Naive B cell (primary cell): Measurements from ENCODE around the gene ASTN2. TPM values are rescaled to one million over a fixed set of nuclear protein-coding genes. Genes with fewer than 3 reads are reported as not detected.
"Not testable (repeated sequence)": the region's sequence is repeated elsewhere in the genome, so short reads cannot be mapped to it uniquely, and the experiment has no call there.

Experiments
- ATAC-seq, 2 donors: fragments of 150-1000 bp; cut with Tn5 transposase; 2 replicates each; pipeline ENCODE4 v1.10.0; 2021; ENCODE audit warnings: low read depth in 2 of 2, mild to moderate bottlenecking in 2 of 2, moderate library complexity in 2 of 2
- DNase-seq: peaks from one replicate; pipeline ENCODE4 v3.0.0; 2022
- H3K27ac Mint-ChIP-seq, 6 donors: one replicate each; pipeline ENCODE4 v1.8.0; 2020 to 2022; ENCODE audit warnings: mild to moderate bottlenecking in 6 of 6, mixed read lengths in 6 of 6, moderate library complexity in 5 of 6, inconsistent platforms in 2 of 6
- H3K27me3 Mint-ChIP-seq, 3 donors: one replicate each; pipeline ENCODE4 v1.8.0; 2021 to 2022; ENCODE audit warnings: mixed read lengths in 3 of 3, mild to moderate bottlenecking in 1 of 3
- H3K36me3 Mint-ChIP-seq, 2 donors: one replicate each; pipeline ENCODE4 v1.8.0; 2020 to 2022; ENCODE audit warnings: mixed read lengths in 2 of 2, inconsistent platforms in 1 of 2, mild to moderate bottlenecking in 1 of 2
- H3K4me1 Mint-ChIP-seq, 3 donors: one replicate each; pipeline ENCODE4 v1.8.0; 2020 to 2022; ENCODE audit warnings: mixed read lengths in 3 of 3, inconsistent platforms in 1 of 3, mild to moderate bottlenecking in 1 of 3, moderate library complexity in 1 of 3
- H3K4me3 Mint-ChIP-seq, 8 donors: one replicate each; pipeline ENCODE4 v1.8.0; 2020 to 2022; ENCODE audit warnings: mild to moderate bottlenecking in 8 of 8, mixed read lengths in 8 of 8, moderate library complexity in 8 of 8, inconsistent platforms in 2 of 8
- H3K9me3 Mint-ChIP-seq, 7 donors: one replicate each; pipeline ENCODE4 v1.8.0; 2020 to 2022; ENCODE audit warnings: mixed read lengths in 7 of 7, mild to moderate bottlenecking in 5 of 7, inconsistent platforms in 2 of 7, moderate library complexity in 1 of 7
- polyA plus RNA-seq, 6 donors: library from polyadenylated mRNA; unstranded; fragments of 300-500 nt; fragmentation: Illumina TruSeq; gene quantifications; one replicate each; pipeline ENCODE4 v1.2.3, GENCODE V29; 2021; ENCODE audit warnings: low read depth in 6 of 6

Gene ASTN2
- polyA plus RNA-seq, 6 donors from 2014 or later, result 0.89 to 2.5 (median 1.5) TPM; not detected in 1

DNA sequence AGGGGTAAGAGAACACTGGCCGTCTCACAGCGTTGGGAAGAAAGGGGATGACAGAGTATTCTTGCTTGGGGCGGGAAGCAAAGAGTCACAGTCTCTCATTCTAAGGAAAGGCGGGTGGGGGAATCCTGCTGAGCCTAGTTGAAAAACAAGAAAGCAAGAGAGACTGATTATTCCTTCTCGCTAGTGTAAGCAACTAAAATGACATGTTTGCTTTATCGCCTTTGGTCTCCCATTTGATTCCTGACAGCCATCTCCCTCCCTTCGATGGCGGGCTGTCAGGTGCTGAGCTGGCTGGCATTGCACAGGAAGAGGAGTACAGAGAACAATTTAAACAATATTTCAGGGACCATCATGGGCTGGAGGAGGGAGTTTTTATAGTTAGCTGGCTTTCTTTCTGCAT, 331.3 kb downstream of the ASTN2 start:
- peaks cover 0 to 10% (median 4%) of the 10 kb centered on the region in 7 donors for H3K9me3 Mint-ChIP-seq
- peaks cover 0 to 5% (median 0%) of the 10 kb centered on the region in 3 donors for H3K27me3 Mint-ChIP-seq
- no peak overlapping the region for H3K27ac Mint-ChIP-seq
- H3K36me3 Mint-ChIP-seq, result no peaks in the 10 kb centered on the region
- DNase-seq (no peak), ATAC-seq (no peak)
- no peak overlapping the region for H3K4me3 Mint-ChIP-seq
- no peaks in the 10 kb centered on the region for H3K4me1 Mint-ChIP-seq

DNA sequence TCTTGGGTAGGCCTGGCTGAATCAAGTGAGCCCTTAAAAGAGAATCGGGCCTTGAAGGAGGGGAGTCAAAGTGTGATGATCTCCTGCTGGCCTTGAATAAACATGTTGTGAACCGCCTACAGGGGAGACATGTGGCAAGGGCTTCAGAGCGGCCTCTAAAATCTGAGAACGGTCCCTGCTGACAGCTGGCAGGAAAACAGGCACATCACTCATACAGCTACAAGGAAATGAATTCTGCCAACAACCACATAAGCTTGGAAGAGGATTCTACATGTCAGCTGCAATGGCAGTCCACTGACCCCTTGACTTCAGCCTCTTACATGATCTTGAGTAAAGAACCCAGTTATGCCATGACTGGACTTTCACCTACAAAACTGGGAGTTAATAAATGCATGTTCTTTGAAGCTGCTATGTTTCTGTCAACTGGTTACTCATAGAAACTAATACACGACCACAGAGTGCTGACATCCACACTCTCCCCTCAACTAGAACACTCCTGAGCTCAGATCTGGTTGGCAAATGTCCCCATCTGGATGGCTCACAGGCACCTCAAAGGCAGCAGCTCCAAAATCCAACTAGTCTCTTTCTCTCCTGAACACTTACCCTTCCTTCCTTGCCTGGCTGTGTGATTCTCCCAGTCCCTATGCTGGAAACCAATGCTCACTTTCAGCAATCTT, 333.1 kb downstream of the ASTN2 start:
- ATAC-seq (no peak), DNase-seq (no peak)
- no peak overlapping the region for H3K4me3 Mint-ChIP-seq
- H3K27me3 Mint-ChIP-seq, result peaks cover 0 to 5% (median 0%) of the 10 kb centered on the region in 3 donors
- no peaks in the 10 kb centered on the region for H3K36me3 Mint-ChIP-seq
- H3K9me3 Mint-ChIP-seq, result peaks cover 0 to 8% (median 3%) of the 10 kb centered on the region in 7 donors
- peak overlapping the region in 1 of 6 donors; percentile 67 for H3K27ac Mint-ChIP-seq
- H3K4me1 Mint-ChIP-seq, result no peaks in the 10 kb centered on the region

DNA sequence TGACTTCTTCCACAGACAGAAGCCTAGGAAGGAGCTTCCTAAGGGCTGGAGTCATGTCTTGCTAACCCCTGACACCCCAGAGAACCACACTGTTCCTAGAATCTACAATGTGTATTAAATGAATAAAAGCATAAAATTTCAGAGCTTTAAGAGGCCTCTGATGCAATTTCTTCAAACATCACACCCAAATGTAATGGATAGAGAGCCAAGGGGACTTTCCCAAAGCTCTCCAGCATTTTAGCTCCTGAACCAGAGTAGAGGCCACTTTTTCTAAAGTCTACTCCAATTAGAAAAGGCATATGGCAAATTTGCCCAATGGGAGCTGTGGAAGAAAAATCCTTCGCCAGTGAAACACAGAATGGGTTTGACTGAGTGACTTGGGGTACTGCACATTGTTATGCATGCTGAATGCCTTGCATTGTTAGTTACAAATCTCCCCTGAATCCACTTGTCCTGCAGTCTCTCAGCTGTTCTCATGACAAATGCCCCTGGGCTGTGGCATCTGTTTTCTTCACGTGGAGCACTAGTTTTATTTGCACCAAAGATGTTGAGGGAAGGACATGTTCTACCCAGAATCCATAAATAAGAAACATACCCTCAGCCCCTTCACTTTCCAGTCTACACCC, 334.0 kb downstream of the ASTN2 start:
- Mint-ChIP-seq H3K36me3 (no peaks in the 10 kb centered on the region), H3K4me3 (no peak overlapping the region), H3K27me3 (peaks cover 0 to 5% (median 0%) of the 10 kb centered on the region in 3 donors)

DNA sequence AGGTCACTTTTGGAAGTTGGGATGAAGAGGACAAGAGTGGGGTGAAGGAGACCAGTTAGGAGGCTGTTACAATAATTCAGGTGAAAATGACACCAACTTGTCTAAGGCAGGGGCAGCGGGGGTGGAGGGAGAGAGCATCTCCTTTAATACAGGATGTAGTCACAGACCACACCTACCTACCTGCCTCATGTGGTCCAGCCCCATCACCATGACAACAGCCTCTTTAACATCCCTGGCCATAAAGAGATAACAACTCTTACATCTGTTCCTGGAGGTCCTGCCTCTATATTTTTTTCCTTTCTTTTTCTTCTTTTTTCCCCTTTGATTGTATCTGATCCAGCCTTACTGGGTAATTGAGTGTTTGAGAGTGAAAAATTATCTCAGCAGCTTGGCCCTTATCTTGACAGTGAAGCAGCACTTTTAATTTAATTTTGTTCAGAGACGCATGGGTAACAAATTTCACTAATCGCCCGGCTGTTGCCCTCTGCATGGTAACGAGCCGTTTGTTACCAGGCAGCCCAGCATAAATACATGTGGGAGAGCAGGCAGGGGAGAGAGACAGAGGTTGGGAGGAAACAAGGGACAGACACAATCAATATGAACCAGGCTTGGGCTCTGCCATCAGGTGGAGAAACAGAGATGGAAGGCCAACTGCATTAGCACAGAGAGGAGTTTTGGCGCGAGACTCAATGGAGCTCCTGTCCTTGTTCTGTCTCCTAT, 338.1 kb downstream of the ASTN2 start:
- Mint-ChIP-seq H3K36me3 (no peaks in the 10 kb centered on the region), H3K27me3 (peaks cover 0 to 15% (median 9%) of the 10 kb centered on the region in 3 donors), H3K9me3 (peaks cover 0 to 7% (median 3%) of the 10 kb centered on the region in 7 donors), H3K4me1 (no peaks in the 10 kb centered on the region), H3K27ac (no peak overlapping the region), H3K4me3 (no peak overlapping the region)
- no peak for DNase-seq
- ATAC-seq, result no peak

More for the DNA sequence above, 334.0 kb downstream of the ASTN2 start:
- Mint-ChIP-seq H3K9me3 (peaks cover 0 to 7% (median 0%) of the 10 kb centered on the region in 7 donors), H3K4me1 (no peaks in the 10 kb centered on the region), H3K27ac (no peak overlapping the region)
- ATAC-seq (no peak), DNase-seq (no peak)

GRCh38 chr9:117075636-117076035, 339.2 kb downstream of the ASTN2 start:
- no peak for DNase-seq
- Mint-ChIP-seq H3K27me3 (peaks cover 0 to 10% (median 9%) of the 10 kb centered on the region in 3 donors), H3K9me3 (peaks cover 0 to 7% (median 3%) of the 10 kb centered on the region in 7 donors), H3K27ac (no peak overlapping the region), H3K4me1 (no peaks in the 10 kb centered on the region), H3K4me3 (no peak overlapping the region), H3K36me3 (no peaks in the 10 kb centered on the region)
- ATAC-seq, result no peak

DNA sequence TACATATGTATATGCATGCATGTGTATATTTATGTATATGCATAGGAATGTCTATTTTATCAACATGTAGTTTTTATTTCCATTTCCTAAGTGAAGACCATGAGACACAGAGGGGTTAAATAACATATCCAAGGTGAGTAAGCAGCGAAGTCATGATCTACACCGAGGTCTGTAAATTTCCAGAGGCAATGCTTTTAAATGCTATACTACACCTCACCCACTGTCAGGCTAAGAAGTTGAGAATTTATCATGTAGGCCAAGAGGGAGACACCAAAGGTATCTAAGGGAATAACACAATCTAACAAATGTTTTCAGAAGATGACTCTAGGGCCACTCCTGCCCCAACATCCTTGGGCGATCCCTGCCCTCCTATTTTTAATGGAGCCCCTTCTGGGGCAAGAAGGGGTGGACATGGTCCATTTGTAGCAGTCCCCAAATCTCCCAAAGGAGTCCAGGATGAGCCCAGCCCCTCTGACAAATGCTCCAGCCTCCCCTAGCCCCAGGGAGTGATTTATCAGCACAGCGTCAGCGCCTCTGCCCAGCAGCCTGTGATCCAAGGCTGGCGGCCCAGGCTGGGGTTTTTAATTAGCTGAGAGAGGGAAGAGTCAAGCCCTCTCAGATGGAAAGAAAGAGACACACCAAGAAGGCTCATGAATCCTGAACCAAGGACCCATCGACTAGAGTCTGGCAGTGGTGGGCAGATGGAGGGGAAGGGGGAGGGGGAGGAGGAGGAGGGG, 339.9 kb downstream of the ASTN2 start:
- Mint-ChIP-seq H3K27me3 (peaks cover 0 to 10% (median 9%) of the 10 kb centered on the region in 3 donors), H3K9me3 (peaks cover 0 to 6% (median 3%) of the 10 kb centered on the region in 7 donors), H3K36me3 (no peaks in the 10 kb centered on the region), H3K4me1 (no peaks in the 10 kb centered on the region), H3K27ac (peak overlapping the region in 1 of 6 donors; percentile 9), H3K4me3 (no peak overlapping the region)
- ATAC-seq, result no peak
- no peak for DNase-seq

DNA sequence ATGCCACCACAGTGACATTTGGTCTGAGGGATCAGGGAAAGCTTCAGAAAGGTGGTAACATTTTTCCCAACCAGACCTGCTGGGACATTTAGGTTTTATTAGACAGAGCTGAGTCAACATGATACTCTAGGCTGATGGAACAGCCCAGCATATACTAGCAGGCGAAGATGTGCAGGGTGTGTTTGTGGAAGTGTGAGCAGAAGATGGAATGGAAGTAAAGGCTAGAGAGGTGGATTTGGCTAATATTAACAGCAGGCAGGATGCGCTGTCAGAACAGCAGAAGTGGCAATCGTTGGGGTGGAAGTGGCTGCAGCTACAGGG, 340.6 kb downstream of the ASTN2 start:
- H3K27me3 Mint-ChIP-seq, result peaks cover 0 to 10% (median 9%) of the 10 kb centered on the region in 3 donors
- ATAC-seq (no peak), DNase-seq (no peak)
- H3K4me1 Mint-ChIP-seq, result no peaks in the 10 kb centered on the region
- H3K27ac Mint-ChIP-seq, result no peak overlapping the region
- peaks cover 0 to 6% (median 2%) of the 10 kb centered on the region in 7 donors for H3K9me3 Mint-ChIP-seq
- H3K4me3 Mint-ChIP-seq, result no peak overlapping the region
- H3K36me3 Mint-ChIP-seq, result no peaks in the 10 kb centered on the region

DNA sequence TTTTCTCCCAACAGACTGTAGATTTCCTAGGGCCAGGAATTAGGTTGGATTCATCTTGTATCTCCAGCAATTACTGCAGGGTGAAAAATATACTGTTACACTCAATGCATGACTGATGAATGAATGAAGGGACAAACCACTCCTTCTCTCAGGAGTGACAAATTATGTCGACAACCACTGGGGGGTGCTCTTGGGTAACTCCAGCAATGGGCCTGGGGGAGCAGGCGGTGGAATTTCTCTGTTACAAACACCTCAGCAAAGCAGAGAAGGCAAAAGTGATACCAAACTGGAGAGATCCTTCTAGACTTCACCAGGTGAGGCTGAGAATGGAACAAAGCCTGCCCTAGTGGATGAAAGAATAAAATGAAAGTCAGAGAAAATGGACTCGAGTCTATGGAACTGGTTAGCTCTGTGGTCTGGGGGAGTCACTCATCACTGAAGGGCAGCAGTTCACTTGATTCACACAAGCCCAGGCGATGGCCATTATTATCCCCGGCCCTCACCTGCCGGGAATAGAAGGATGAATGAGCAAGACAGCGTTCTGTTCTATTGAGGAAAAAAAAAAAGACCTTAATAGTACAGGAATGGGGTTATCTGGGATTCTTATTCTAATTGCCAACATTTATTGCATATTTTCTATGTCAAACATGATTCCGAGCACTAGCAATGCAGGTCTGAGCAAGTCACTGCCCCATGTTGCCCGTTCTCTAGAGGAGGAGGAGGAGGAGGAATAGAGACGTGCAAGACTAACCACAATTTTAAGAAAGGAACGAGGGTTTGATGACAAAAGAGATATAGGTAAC, 341.1 kb downstream of the ASTN2 start:
- Mint-ChIP-seq H3K9me3 (peaks cover 0 to 6% (median 2%) of the 10 kb centered on the region in 7 donors), H3K27ac (no peak overlapping the region), H3K4me1 (no peaks in the 10 kb centered on the region), H3K4me3 (no peak overlapping the region), H3K36me3 (no peaks in the 10 kb centered on the region), H3K27me3 (peaks cover 0 to 10% (median 9%) of the 10 kb centered on the region in 3 donors)
- DNase-seq (no peak), ATAC-seq (no peak)

- H3K9me3 Mint-ChIP-seq, result peaks cover 0 to 6% (median 2%) of the 10 kb centered on the region in 7 donors
- no peak overlapping the region for H3K4me3 Mint-ChIP-seq
- DNase-seq (no peak), ATAC-seq (no peak)
- no peaks in the 10 kb centered on the region for H3K36me3 Mint-ChIP-seq
- H3K27me3 Mint-ChIP-seq, result peaks cover 0 to 10% (median 9%) of the 10 kb centered on the region in 3 donors
- no peak overlapping the region for H3K27ac Mint-ChIP-seq
- no peaks in the 10 kb centered on the region for H3K4me1 Mint-ChIP-seq
Observed at GRCh38 chr9:117073071-117073470, 341.8 kb downstream of the ASTN2 start.

GRCh38 chr9:117072216-117072615, 342.6 kb downstream of the ASTN2 start:
- no peak for DNase-seq
- H3K4me1 Mint-ChIP-seq, result no peaks in the 10 kb centered on the region
- ATAC-seq, result no peak
- H3K4me3 Mint-ChIP-seq, result no peak overlapping the region
- peaks cover 0 to 10% (median 9%) of the 10 kb centered on the region in 3 donors for H3K27me3 Mint-ChIP-seq
- H3K9me3 Mint-ChIP-seq, result peaks cover 0 to 6% (median 2%) of the 10 kb centered on the region in 7 donors
- no peaks in the 10 kb centered on the region for H3K36me3 Mint-ChIP-seq
- H3K27ac Mint-ChIP-seq, result peak overlapping the region in 1 of 6 donors; percentile 7

- not testable (repeated sequence) for ATAC-seq, H3K36me3 Mint-ChIP-seq
Observed at GRCh38 chr9:117071673-117072207, 343.1 kb downstream of the ASTN2 start.

GRCh38 chr9:117063721-117064471, 351.0 kb downstream of the ASTN2 start:
- ATAC-seq (no peak), DNase-seq (no peak)
- H3K4me3 Mint-ChIP-seq, result no peak overlapping the region
- no peaks in the 10 kb centered on the region for H3K4me1 Mint-ChIP-seq
- H3K9me3 Mint-ChIP-seq, result peaks cover 0 to 16% (median 4%) of the 10 kb centered on the region in 7 donors
- no peak overlapping the region for H3K27ac Mint-ChIP-seq
- no peaks in the 10 kb centered on the region for H3K36me3 Mint-ChIP-seq
- no peaks in the 10 kb centered on the region for H3K27me3 Mint-ChIP-seq

More at GRCh38 chr9:117071673-117072207, 343.1 kb downstream of the ASTN2 start:
- H3K27ac Mint-ChIP-seq, H3K4me1 Mint-ChIP-seq, H3K9me3 Mint-ChIP-seq, DNase-seq, H3K4me3 Mint-ChIP-seq, H3K27me3 Mint-ChIP-seq: not testable (repeated sequence)
